GM18867 (cell line): ENCODE results near the gene STK31.
"Not testable (repeated sequence)": the region's sequence is repeated elsewhere in the genome, so short reads cannot be mapped to it uniquely, and the experiment has no call there.

Experiments
- ATAC-seq: cut with Tn5 transposase; IDR thresholded peaks from one replicate; pipeline ENCODE4 v1.9.1; 2021; ENCODE audit warnings: mild to moderate bottlenecking, moderate library complexity; ENCODE audit not compliant: unreplicated experiment

STK31 gene, protein sequence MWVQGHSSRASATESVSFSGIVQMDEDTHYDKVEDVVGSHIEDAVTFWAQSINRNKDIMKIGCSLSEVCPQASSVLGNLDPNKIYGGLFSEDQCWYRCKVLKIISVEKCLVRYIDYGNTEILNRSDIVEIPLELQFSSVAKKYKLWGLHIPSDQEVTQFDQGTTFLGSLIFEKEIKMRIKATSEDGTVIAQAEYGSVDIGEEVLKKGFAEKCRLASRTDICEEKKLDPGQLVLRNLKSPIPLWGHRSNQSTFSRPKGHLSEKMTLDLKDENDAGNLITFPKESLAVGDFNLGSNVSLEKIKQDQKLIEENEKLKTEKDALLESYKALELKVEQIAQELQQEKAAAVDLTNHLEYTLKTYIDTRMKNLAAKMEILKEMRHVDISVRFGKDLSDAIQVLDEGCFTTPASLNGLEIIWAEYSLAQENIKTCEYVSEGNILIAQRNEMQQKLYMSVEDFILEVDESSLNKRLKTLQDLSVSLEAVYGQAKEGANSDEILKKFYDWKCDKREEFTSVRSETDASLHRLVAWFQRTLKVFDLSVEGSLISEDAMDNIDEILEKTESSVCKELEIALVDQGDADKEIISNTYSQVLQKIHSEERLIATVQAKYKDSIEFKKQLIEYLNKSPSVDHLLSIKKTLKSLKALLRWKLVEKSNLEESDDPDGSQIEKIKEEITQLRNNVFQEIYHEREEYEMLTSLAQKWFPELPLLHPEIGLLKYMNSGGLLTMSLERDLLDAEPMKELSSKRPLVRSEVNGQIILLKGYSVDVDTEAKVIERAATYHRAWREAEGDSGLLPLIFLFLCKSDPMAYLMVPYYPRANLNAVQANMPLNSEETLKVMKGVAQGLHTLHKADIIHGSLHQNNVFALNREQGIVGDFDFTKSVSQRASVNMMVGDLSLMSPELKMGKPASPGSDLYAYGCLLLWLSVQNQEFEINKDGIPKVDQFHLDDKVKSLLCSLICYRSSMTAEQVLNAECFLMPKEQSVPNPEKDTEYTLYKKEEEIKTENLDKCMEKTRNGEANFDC

DNA sequence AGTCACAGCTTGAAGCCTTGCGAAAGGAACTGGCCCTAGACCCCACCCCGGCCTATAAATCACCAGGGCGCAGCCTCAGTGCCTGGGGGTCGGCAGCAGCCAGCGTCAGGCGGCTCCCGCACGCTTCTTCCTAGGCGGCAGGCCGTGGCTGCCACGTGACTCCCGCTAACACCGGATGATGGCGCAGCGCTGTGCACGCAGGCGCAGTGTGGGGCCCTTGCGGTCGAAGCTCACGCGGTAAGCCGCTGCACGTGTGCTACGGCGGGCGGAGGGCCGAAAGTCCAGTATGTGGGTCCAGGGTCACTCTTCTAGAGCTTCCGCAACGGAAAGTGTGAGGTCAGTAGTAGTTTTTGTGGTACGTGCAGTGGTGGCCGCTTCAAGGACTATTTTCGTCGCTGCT, at the start of gene STK31:
Gene STK31, plus strand, starts transcription at position 220 of the 400 bp plus-strand sequence. Its CDS starts 67 bp downstream, at position 287.
- ATAC-seq, result no peak

DNA sequence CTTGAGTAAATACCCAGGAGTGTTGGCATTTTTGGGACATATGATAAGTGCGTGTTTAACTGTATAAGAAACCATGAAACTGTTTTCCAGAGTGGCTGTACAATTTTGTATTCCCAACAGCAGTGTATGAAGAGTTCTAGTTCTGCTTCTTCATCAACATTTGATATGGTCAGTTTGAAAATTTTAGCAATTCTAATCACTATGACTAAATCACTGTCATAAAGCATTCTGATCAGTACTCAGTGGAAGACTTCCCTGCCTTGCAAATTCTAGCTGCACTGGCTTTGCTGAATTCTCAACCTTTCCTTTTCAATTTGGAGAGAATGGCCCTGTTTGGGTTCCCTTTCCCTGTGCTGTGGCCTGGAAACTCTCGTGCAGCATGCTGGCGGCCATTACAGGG, 48.6 kb upstream of the STK31 start:
- ATAC-seq, result no peak

DNA sequence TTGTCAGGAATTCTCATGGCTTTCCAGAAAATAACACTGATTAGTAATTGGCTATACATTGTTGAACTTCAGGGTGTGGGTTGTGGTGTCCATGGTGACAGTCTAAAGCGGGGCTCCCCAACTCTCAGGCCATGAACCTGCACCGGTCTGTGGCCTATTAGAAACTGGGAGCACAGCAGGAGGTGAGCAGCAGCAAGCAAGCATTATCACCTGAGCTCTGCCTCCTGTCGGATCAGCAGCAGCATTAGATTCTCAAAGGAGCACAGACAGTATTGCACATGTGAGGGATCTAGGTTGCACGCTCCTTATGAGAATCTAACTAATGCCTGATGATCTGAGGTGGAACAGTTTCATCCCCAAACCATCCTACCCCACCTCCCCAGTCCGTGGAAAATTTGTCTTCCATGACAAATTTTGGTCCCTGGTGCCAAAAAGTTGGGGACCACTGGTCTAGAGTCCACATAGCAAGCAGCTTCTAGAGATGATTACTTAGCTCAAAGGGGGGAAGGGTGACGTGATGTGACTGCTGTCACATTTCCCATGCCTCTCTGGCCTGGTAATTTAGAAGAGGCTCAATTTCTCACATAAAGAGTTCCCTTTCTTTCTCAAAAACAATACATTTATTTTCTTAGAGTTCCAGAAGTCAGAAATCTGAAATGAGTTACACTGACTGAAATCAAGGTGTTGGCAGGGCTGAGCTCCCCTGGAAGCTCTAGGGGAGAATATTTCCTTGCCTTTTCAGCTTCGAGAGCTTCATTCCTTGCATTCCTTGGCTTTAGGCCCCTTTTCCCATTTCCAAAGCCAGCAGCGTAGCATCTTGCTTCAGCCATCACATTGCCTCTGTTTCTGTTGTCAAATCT, 47.7 kb upstream of the STK31 start:
- ATAC-seq, result no peak

DNA sequence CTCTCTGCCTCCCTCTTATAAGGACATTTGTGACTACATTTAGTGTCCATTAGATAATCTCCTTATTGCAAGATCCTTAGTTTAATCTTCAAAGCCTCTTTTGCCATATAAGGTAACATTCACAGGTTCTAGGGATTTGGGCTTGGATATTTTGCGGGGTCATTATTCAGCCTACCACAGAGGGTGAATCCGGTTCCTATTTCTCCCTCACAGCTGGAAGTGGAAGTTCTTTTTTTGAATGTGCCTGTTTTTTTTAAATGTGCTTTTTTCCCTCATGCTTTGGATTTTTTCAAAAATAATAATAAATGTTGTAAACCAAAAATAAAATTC, 47.1 kb upstream of the STK31 start:
- ATAC-seq, result no peak

DNA sequence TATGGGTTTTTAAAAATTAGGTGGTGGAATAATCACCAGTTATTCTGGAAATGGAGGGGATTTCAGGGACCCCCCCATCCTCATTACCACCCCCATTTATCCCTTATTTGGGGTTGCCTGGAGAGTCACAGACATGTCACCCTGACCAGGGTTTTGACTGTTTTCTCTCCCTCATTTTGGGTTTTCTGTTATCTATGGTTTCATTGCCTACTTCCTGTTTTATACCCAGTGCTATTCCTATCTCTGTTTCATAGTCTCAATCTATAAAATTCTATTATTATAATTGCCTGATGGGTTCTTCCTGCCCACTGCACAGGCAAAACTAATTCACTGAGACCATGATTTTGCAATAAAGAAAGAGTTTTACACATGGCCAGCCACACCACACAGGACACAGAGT, 45.9 kb upstream of the STK31 start:
- no peak for ATAC-seq

DNA sequence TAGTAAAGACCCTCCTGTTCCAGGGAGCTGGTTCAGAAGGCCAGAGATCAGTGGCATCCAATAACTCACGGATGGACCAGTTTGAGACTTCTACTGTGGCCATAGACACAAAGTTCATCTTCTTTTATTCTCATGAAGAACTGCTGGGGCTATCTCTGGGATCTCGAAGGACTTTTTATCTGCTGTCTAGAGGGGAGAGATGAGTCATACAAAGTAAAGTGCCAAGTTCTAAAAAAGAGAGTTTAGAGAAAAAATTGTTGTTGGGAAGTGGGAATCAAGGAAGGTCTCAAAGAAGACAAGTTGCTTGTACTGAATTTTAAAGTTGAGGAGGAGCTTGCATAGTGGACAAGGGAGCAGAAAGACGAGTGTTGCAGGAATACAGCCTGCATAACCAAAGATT, 38.0 kb upstream of the STK31 start:
- no peak for ATAC-seq

DNA sequence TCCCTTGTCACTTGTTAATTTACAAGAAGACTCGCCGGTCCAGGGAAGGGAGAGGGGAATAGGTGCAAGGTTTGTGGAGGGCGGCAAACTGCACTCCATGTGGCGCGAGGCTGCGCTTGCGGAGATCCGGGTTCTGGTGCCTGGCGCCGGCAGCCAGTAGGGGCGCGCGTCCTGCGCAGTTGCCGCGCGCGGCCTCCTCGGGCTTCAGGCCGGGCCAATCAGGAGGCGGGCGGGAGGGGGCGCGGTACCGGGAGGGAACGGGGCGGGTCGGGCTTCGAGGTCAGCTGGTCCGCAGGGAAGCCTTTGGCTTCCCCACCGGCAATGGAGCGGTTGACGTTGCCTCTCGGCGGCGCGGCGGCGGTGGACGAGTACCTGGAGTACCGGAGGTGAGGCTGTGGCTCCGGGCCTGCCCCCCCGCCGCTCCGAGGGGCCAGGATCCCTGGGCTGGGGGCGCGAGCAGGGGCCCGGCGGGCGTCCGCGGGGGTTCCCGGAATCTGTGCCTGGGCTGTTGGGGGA, 30.1 kb upstream of the STK31 start, which contains the start of gene FAM221A:
Gene FAM221A, plus strand, starts transcription at position 302 of the 516 bp plus-strand sequence. Its CDS starts 20 bp downstream, at position 322.
- peak; percentile 99 for ATAC-seq

DNA sequence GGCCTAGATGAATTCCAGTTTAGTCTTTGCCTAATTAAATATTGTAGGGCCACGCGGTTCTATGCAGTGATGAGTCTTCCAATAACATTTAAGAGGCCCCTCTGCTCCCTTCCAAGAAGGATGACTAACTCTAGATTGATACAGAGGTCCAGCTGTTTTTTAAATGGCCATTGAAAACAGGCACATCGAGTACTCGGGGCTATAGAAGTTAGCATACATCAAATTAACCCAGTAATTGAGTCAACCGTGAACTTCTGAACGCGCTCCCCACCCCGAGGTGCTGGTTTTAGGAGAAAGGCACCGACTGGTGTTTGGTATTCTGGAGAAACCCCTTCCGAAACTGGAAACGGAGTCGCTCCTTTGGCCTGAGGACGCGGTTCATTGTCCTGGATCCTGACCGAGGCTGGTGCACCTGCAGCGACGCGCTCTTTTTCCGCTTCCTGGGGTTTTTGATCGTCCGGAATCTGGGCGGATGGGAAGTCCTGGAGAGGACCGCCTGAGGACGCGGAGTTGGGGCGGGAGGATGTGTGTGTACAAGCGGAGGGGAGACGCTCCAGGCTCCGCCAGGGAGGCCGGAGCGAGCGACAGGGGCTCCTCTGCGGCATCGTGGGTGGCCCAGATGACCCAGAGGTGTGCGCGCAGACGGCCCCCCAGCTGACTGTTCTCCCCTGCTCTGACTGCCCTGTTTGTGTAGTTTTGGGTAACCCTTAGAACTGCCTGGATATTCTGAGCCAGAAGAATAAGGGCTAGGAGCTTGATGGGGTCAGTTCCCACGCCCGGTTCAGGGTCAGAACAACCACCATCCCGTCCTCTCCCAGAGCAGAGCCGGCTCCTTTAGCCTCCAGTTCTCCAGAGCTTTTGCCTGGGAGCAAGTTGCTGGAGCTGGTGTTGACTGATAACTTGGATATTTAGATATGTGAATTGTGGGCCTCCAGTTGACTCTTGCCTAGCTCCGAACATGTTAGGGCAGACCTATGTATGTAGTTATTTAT, 29.3 kb upstream of the STK31 start:
- peak; percentile 30 for ATAC-seq

DNA sequence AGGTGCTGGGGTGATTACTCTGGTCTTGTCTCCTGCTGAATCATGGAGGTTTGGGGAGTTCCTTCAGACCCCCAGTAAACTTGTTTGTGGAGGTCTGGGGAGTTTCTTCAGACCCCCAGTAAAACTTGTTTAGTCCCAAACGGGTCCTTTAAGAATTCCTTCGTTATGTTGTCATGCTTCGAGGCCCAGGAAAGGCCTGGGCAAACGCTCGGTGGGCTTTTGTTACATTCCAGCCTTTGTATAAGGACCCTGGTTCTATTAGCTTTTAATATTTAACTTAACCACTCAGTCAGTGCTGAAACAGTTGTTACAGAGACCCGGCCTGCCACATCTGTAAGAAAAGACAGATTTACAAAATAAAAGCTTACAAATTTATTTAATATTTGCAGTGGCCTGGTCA, 26.0 kb upstream of the STK31 start:
- not testable (repeated sequence) for ATAC-seq

DNA sequence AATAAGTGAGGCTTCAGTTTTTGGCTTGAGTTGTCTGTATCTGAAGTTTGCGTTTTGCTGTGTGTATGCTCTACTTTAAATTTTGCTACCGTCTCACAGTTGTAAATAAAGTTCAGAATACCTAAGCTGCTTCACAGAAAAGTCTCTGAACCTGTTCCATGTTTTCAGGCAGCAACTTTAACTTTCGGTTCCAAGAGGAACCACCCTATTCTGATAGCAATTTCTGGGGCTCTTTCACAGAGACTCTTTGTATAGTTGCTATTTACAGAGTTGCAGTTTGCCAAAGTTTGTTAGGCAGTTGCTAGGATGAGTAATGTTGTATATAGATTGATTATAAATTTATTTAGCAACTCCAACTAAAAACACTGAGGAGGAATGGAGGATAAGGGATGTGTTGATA, 24.3 kb upstream of the STK31 start:
- ATAC-seq, result no peak

DNA sequence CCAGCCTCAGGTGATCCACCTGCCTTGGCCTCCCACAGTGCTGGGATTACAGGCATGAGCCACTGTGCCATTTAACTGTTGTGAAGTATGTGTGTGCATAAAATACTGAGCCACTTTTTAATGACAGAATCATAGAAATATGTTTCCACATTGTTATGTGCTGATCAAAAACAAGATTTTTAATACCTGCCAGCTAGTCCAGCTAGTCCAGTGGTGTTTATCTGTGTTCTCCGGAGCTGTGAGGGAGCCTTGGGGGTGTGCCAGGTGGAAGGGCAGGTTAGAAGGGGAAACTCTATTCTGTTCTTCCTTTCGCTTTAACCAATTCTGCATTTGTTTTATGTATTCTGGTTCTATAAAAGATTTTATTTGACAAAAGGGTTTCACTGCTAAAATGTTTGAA, 23.0 kb upstream of the STK31 start:
- no peak for ATAC-seq

DNA sequence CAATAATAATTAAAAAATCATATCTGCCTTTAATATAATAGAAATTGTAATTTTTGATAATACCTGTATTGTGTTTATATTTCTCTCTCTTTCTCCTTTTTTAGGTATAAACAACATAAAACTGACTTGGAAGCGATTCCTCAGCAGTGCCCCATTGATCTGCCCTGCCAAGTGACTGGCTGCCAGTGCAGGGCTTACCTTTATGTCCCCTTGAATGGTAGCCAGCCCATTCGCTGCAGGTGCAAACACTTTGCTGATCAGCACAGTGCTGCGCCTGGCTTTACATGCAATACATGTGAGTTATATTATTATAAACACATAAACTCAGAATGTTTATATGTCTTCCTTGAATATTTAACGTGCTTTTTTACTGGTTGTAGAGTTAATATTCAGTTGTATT, 20.9 kb upstream of the STK31 start:
- no peak for ATAC-seq

DNA sequence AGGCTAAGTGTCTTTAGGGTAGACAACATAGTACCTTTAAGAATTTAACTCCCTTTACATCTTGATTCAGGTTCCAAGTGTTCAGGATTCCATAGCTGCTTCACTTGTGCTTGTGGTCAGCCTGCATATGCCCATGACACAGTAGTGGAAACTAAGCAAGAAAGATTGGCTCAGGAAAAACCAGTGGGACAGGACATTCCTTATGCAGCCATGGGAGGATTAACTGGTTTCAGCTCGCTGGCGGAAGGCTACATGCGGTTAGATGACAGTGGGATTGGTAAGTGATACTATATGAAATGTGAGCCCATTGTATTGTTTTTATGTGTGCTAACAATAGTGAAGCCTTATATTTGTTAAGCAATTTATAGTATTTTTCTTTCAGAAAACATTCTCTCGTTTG, 18.7 kb upstream of the STK31 start:
- ATAC-seq, result no peak

DNA sequence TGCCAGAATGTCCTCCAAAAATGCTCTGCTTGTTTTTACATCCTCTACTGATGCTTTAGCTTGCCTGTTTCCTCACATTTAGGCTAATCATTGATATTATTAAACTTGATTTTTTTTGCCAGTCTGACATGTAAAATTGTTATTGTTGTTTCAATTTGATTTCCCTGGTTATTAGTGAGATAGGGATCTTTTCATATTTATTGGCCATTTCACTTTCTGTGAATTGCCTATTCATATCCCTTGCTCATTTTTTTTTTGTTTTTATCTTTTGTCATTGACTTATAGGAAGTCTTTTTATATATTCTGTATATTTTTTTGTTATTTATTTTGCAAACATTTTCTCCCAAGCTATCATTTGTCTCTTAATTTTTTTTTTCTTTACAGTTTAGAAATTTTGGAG, 16.8 kb upstream of the STK31 start:
- no peak for ATAC-seq

DNA sequence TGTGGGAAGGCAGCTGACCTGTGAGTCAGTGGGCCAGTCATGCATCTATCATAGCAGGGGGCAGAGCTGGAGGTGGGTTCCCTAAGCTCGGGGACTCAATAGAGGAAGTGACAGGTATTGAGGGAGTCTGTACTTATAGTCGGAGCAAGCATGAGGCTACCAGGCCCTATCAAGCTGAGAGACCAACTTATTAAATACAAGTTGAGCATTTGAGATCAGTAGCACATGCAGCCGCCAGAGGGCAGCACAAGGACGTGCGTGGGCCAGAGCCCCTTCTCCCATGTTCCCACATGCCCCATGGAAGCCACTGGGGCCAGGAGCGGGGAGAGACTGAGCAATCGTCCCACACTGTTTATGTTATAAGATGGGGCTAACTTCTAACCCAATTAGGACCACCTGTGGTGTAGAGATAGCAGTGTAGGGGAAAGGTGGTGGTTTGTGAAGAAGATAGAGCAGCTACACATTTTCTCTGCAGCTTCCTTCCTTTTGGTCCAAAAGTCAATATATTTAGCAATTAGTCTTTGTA, 13.0 kb upstream of the STK31 start:
- ATAC-seq, result peak; percentile 68

DNA sequence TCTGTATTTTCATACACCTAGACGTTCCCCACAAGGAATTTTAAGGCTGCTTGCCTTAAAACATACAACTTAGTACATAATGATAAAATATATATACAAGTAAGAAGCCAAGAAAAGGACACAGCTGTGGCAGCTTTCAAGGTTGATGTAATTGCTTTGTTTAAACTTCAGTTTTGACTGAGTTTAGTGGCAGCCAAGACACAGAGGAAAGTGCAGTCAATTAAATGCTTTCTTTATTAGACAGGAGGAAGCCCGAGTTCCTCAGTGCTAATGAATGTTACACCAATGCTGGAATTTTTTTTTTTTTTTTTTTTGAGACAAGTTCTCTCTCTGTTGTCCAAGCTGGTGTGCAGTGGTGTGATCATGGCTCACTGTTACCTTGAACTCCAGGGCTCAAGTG, 11.2 kb upstream of the STK31 start:
- ATAC-seq, result no peak

DNA sequence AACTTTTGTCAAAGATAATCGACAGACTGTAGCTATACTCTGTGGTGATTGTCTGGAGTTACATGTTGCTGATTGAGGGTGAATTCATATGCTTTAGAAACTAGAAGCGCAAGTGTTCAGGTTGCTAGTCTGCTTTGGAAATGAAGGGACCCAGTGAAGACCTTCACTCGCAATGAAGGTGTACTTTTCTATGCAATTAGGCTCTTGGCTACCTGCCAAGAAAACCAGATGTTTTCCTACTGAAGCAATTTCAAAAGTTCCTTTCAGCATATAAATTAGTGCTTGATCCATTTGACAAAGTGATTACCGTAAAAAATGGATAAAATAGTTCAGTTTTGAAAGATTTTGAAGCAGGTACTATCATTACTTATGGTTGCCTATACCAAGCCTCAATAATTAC, 10.0 kb upstream of the STK31 start:
- ATAC-seq, result no peak

DNA sequence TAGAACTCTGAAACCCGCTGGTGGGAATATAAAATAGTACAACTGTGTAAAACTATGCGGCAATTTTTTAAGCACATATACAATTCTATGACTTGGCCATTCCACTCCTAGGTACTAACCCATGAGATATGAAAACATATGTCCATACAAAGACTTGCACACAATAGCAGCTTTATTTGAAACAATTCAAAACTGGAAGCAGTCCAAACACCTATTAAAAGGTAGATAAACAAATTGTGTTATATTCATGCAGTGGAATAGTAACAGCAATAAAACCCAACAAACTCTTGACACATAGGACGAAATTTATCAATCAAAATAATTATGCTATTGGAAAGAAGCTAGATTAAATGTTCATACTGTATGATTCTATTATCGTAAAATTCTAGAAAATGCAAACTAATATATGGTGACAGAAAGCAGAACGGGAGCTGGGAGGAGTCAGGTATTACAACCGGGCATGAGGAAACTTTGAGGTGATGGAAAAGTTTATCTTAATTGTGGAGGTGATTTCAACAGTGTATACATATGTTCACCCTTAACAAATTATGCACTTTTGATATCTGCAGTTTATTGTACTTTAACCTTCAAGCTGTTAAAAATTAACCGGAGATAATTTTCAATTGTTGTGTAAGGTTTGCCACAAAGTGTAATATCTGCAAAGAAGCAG, 803 bp upstream of the STK31 start:
- no peak for ATAC-seq
